ENCODE results near the gene ACER2. TPM values are rescaled to one million over a fixed set of nuclear protein-coding genes. Genes with fewer than 3 reads are reported as not detected.
"Not testable (repeated sequence)": the region's sequence is repeated elsewhere in the genome, so short reads cannot be mapped to it uniquely, and the experiment has no call there.

Gene ACER2
- 1.3 and 1.8 TPM in 2 replicates for total RNA-seq
- 1.5 TPM for polyA plus RNA-seq (2012)

DNA sequence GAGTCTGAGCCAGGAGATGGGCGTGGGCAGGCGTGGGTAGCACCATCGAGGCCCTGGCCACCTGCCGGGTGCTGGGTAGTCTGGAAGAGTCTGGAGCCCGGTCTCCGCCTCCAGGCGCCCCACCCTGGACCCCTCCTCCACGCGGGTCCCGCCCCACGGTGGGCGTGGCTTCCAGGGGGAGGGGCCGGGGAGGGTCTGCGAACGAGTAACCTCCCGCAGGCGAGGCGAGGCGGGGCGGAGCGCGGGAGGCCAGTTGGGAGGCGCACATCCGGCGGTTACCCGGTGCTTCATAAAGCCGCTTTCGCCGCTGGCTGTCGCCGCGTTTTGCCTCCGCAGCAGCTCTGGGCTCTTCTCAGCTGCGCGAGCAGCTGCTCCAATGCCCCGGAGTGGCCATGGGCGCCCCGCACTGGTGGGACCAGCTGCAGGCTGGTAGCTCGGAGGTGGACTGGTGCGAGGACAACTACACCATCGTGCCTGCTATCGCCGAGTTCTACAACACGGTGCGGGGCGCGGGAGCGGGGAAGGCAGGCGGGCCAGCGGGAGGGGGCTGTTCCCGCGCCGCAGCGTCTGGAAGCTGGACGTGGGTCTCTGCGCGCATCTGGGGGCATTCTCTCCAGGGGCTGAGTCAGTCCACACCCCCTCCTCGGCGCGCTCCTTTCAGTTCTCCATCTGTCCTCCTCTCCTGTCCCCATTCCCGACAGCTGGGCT is at the start of gene ACER2:
TSS of gene ACER2 (plus strand) at position 317 of the 708 bp plus-strand sequence. CDS start at position 393, 76 bp downstream.
- DNase-seq (ENCODE audit: low read depth), result peak; percentile 94

DNA sequence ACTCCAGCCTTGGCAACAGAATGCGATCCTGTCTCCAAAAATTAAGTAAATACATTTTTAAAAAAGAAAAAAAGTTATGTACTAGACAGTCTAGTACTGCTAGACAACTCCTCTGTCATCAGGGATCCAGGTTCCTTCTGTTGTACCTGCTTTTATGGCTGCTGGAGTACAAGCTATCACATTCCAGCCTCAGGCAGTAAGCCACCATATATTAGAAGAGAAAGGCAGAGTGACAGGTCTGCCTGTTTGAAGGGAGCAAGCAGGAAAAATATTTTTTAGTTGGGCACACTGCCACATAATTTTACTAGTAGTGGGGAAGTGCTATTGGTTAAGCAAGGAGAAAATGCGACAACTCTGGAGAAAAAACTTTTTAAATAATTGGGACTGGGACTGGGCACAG is 39.7 kb upstream of the ACER2 start:
- no peak for DNase-seq (ENCODE audit: low read depth)

DNA sequence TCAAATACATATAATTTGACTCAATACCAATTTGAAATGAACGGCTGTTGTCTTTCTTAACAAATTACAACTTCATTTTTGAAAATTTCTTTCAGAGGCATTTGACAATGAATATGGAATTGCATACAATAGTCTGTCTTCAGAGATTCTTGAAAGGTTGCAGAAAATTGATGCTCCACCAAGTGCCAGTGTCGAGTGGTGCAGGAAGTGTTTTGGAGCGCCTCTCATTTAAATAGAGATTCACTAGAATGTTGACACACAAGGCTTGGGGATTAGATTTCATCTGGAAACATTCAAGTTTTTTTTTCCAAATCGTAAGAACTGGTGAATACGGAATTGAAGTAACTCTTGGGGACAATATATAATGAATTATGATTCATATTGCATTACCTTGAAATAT is 36.9 kb upstream of the ACER2 start:
- peak; percentile 14 for DNase-seq (ENCODE audit: low read depth)

DNA sequence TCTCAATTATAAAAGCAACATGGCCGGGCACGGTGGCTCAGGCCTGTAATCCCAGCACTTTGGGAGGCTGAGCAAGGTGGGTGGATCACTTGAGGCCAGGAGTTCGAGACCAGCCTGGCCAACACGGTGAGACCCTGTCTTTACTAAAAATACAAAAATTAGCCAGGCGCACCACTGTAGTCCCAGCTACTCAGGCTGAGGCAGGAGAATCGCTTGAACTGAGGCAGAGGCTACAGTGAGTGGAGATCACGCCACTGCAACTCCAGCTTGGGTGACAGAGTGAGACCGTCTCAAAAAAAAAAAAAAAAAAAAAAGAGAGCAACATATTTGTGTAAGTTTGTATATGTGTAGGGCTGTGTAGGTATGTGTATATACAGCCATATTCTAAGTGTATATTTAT is 36.2 kb upstream of the ACER2 start:
- DNase-seq (ENCODE audit: low read depth), result no peak

DNA sequence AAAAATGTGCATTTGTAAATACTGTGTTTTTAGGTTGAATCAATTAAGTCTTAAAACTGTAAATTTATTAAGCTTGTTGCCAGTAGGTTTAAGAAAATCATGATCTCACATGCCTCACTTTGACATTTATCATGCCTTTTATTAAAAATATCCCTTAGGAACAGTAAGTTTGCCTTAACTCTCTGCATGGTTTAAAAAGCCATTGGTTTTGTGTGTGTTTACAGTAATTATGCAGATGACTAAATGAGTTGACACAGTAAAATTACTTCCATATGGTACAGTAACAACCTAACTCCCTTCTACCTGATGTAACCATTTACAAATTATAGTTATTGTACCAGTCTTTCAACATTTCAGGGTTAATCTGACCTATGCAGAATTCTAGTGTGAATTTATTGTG is 35.3 kb upstream of the ACER2 start:
- no peak for DNase-seq (ENCODE audit: low read depth)

DNA sequence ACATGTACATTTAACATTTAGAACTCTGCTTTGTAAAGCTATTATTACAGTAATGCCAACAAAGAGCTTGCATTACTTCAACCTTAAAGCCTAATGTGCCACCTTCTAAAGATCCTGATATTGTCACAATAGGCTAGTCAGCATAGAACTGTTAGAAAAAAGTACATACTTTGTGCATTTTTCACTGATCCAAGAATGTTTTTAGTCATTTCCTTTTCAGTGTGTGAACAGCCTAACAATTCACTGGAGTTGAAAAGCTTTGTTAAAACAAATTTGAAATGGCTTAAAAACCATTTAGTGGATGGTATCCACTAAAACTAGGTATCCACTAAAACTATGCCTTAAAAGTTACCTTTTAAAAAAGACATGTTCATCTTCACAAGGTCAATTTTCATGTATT is 33.3 kb upstream of the ACER2 start:
- no peak for DNase-seq (ENCODE audit: low read depth)

DNA sequence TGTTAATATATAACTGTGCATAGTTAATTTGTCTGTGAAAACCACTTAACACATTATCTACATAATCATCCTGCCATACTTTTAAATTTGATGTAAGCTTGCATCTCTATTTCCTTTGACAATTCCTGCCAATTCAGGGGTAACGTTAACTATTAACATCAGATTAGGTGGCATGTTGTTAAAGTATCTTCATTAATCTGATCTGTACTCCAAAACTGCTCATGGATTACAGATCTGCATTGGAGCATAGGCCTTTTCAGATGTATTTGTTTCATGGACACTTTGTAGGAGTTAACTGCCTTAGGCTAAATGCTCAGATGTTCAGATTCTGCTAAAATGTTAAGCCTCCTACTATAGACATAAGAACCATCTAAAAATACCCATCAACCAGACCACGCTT is 31.9 kb upstream of the ACER2 start:
- no peak for DNase-seq (ENCODE audit: low read depth)

DNA sequence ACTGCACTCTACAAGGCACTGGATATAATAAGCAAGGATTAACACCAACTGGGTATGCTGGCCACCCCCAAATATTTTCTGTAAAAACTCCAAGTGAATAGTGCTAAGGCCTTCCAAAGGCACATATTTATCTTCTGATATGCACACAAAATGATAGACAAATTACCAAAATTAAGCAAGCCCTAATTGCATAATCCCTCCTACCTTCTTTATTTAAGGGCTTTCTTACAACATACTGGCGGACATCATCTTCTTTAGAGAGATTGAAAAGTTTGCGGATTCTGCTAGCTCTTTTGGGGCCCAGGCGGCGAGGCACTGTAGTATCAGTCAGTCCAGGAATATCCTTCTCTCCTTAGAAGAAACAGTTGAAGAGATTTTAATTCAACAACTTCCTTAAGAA is 30.6 kb upstream of the ACER2 start:
- no peak for DNase-seq (ENCODE audit: low read depth)

DNA sequence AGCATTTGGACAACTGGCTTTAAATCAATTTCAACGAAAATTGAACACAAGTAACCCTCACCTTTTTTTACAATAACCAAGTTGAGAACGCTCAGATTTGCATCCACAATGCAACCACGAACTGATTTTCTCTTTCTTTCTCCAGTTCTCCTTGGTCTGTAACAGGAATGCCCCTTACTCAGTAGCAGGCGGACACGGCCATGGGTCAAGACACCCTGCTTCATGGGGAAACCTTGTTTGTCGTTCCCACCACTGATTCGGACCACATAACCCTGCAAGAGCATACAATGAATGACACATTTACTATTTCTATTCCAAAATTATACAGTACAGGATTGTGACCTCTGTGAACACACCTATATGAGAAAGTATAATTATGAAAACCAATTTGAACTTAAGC is 30.2 kb upstream of the ACER2 start:
- no peak for DNase-seq (ENCODE audit: low read depth)

DNA sequence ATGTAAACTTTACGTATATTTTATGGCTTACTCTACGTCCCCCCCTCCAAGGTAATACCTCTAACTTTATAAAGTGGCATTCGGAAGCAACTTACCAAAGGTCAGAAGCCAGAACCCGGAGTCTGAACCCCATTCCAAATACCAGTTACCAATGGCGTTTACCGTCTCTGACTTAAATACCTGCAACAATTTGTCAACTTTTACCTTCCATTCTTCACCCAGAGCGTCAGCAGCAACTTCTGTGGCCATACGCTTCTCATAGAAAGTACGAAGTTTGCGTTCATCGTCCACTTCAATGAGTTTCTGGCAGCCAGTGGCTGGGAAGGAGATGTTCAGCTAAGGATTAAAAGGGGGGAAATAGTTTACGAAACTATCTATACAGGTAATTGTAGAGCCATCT is 29.5 kb upstream of the ACER2 start:
- DNase-seq (ENCODE audit: low read depth), result peak; percentile 11

DNA sequence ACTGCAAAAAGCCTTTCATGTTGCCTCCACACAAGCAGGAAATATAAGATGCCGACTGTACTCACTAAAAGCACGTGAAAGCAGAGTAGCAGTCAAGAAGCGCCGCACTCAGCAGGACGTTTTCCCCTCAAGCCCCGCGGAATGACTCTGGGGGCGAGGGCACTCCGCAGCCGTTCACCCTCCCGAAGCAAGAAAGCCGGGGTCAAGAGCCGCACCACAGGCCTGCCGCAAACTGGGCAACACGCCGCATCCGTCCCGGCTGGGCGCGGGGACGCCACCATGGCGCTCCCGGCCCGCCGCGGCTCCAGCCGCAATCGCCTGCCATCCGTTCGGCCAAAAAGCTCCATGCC is 29.1 kb upstream of the ACER2 start:
- DNase-seq (ENCODE audit: low read depth), result no peak

DNA sequence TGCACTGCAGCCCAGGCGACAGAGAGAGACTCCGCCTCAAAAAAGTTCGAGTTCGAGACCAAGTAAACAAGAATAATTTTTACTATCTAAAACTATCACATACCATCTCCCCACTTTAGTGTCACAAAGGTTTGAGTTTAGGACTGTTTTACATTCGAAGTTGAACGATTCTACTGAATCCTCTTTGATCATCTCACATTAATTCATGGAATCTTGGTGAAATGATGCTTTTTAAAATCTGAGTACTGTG is 28.1 kb upstream of the ACER2 start:
- DNase-seq (ENCODE audit: low read depth), result no peak

DNA sequence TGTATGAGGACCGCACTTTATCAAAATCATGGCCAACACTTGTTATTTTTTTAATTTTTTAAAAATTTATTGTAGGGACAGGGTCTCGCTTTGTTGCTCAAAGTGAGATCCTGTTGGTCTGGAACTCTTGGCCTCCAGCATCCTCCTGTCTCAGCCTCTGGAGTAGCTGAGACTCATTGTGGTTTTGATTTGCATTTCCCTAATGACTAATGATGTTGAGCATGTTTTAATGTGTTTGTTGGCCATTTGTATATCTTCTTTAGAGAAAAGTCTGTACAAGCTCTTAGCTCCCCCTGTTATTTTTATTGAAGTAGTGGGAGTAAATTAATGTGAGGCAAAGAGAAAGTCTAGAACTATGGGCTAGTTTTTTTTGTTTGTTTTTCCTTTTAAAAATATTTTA is 27.2 kb upstream of the ACER2 start:
- DNase-seq (ENCODE audit: low read depth), result no peak

DNA sequence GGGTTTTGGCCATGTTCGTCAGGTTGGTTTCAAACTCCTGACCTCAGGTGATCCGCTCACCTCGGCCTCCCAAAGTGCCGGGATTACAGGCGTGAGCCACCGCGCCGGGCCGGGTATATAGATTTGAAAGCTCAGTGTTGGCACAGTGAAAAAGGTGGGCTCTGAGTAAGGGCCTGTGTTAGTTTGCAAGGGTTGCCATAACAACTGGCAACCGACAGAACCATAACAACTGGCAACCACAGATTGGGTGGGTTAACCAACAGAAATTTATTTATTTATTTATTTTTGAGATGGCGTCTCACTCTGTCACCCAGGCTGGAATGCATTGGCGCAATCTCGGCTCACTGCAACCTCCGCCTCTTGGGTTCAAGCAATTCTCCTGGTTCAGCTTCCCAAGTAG is 23.6 kb upstream of the ACER2 start:
- not testable (repeated sequence) for DNase-seq (ENCODE audit: low read depth)

DNA sequence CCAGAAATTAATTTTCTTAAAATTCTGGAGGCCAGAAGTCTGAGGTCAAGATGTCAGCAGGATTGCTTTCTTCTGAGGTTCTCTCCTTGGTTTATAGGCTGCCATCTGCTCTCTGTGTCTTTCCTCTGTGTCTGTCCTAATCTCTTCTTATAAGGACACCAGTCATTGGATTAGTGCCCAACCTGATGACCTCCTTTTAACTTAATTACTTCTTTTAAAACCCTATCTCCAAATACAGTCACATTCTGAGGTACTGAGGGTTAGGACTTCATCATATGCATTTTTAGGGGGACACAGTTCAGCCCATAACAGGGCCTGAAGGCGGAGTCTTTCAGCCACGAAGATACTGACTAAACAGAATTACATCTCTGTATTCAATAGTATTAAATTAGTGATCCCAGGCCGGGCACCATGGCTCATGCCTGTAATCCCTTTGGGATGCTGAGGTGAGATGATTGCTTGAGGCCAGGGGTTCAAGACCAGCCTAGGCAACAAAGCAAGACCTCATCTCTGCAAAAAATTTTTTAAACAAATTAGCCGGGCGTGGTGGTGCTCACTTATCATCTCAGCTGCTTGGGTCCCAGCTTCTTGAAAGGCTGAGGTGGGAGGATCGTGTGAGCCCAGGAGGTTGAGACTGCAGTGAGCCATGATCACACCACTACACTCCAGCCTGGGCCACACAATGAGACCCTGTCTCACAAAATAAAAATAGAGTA is 22.9 kb upstream of the ACER2 start:
- no peak for DNase-seq (ENCODE audit: low read depth)

DNA sequence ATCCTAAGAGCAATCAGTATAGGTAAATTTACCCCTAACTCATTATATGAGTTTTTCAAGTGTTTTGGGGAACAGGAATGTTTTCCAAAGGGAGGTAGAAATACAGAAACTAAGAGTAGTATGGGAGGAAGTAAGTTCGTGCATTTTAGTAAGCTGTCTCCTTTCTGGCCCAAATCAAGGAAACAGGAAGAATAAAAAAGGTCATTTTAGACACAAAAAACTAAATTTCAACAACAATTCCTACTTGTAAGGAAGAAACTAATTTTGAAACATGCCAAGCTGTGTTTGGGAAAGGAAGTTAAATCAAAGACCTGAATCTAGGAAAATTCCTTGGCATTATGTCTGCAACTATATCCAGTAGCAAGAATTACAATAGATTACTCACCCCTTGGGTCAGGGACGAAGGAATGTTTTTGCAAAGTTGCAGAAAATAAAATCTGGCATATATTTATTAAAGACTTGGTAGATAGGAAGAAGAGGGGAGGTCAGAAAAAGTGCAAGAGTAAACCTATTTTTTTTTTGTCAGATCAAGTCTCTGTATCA is 22.2 kb upstream of the ACER2 start:
- no peak for DNase-seq (ENCODE audit: low read depth)

DNA sequence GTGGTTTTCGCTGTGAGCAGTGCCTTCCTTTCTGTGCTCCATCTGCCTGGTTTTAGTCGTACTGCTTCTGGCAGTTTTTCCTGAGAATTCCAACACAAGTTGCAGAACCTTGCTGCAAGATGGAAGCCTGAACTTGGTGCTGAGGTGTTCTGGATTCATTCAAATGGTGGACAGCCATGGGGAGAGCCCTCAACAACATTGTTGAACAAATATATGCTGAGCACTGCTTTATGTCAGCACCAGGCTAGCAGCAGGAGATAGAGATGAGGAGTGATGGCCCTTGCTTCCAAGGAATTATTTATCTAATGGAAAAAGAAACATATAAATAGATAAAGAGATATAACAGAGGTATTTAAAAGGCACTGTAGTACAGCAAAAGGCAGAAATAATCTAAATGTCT is 21.5 kb upstream of the ACER2 start:
- DNase-seq (ENCODE audit: low read depth), result no peak

DNA sequence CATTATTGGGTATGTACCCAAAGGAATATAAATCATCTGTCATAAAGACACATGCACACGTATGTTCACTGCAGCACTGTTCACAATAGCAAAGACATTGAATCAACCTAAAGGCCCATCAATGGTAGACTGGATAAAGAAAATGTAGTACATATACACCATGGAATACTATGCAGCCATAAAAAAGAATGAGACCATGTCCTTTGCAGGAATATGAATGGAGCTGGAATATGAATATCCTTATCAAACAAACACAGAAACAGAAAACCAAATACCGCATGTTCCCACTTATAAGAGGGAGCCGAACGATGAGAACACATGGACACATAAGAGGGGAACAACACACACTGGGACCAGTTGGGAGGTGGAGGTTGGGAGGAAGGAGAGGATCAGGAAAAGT is 19.3 kb upstream of the ACER2 start:
- not testable (repeated sequence) for DNase-seq (ENCODE audit: low read depth)

DNA sequence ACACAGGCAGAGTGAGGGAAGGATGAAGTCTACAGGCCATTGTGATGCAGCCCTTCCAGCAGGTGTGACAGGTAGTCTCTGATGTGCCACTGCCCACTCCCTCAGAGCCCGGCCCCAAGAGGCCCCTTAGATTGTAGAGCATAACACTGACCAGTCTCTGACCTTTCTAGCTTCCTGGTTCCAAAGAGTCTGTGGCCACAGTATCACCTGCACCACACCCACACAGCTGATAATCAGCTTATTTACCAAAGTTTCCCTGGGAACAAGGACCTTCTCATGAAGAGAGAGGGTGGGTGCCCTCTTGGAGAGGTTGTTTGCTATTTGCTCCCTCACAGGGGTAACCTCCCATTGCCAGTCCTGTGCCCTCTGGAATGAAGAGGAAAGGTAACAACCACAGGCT is 11.0 kb upstream of the ACER2 start:
- no peak for DNase-seq (ENCODE audit: low read depth)

DNA sequence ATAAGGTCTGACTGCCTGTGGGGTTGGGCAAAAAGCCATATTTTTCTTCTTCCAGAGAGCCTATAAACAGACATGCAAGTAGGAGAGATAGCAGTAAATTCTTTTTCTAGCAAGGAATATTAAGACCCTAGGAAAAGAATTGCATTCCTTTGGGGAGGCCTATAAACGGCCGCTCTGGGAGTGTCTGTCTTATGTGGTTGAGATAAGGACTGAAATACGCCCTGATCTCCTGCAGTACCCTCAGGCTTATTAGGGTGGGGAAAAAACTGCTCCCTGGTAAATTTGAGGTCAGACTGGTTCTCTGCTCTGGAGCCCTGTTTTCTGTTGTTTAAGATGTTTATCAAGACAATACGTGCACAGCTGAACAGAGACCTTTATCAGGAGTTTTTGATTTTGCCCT is 5.6 kb upstream of the ACER2 start:
- DNase-seq (ENCODE audit: low read depth), result not testable (repeated sequence)

DNA sequence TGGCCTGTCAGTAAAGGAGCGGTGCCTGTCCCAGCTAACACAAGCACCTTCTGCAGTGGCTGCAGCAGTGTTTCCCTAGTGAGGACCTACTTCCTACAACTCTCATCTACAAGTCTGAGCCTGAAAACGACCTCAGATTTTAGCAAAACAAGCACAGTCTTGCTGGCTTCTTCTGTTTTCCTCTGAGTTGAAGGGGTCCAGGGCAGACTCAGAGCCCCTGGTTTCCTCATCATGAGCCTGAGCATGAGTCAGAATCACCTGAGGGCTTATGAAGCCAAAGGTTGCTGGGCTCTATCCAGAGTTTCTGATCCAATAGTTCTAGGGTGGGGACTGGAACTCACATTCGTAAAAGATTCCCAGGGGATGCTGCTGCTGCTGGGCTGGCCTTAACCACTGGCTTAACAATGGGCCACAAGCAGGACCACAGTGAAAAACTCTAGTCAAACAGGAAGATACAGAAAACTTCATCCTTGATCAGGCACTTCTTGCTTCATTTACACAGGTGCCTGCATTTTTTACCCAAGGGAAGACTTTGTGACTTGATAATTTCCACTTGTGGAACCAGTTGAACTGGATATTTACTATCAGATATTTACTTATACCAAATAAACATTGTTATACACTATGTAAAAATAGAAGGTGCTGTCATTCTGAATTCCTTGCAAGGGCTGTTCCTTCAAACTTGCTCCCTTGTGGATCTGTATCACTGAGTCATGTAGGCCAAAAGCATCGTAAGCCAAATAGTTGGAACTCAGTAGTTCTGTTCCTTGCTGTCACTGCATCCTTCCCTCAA is 4.3 kb upstream of the ACER2 start:
- DNase-seq (ENCODE audit: low read depth), result peak; percentile 28

DNA sequence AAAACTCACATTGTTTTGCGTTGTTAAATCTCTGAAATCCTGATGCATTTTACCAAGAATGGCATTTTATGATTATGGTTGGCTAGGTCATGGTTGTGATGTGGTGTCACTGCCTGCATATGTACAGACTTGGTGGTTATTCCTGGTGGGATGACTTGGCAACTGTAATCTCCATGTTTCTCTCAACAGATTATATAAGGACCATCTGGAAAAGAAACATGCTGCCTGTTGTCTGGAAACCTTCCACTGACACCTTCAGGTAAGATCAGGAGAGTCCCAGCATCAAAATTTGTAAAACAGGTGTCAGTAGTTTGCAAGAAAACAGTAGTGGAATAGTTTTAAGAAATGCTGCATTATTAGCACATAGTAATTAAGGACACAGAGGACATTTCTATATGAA is 3.0 kb upstream of the ACER2 start:
- no peak for DNase-seq (ENCODE audit: low read depth)
